OCI-LY1 (cell line): ENCODE data around the gene NKX2-2.

ENCODE experiments used
- H2AFZ ChIP-seq: fragments of 200-600 bp; sonication (generic), shearing (Covaris generic); 2 replicates; pipeline ENCODE4 v1.6.0; 2014; ENCODE audit warnings: antibody characterized with exemption, mild to moderate bottlenecking, low read length
- H3F3A ChIP-seq: fragments of 200-600 bp; sonication (generic), shearing (Covaris generic); 2 replicates; pipeline ENCODE4 v1.6.0; 2014; ENCODE audit warnings: mild to moderate bottlenecking, antibody characterized with exemption, low read length, moderate library complexity; ENCODE audit not compliant: insufficient read depth
- H3K27ac ChIP-seq: fragments of 200-600 bp; sonication (generic); 2 replicates; pipeline ENCODE4 v1.5.1; 2014; ENCODE audit warnings: low read length, mixed run types, mild to moderate bottlenecking, low read depth; ENCODE audit not compliant: poor library complexity, severe bottlenecking
- H3K27me3 ChIP-seq: fragments of 200-600 bp; sonication (generic); 2 replicates; pipeline ENCODE4 v1.6.0; 2014; ENCODE audit warnings: antibody characterized with exemption, mild to moderate bottlenecking, low read length, moderate library complexity; ENCODE audit not compliant: insufficient read depth
- H3K36me3 ChIP-seq: fragments of 200-600 bp; sonication (generic); 2 replicates; pipeline ENCODE4 v1.6.1; 2014; ENCODE audit warnings: mild to moderate bottlenecking, antibody characterized with exemption, low read length, moderate library complexity, mixed read lengths; ENCODE audit not compliant: insufficient read depth
- H3K4me1 ChIP-seq: fragments of 200-600 bp; sonication (generic); 2 replicates; pipeline ENCODE4 v1.5.1; 2014; ENCODE audit warnings: mild to moderate bottlenecking, low read length, moderate library complexity; ENCODE audit not compliant: insufficient read depth, severe bottlenecking
- H3K4me2 ChIP-seq: fragments of 200-600 bp; sonication (generic), shearing (Covaris generic); 2 replicates; pipeline ENCODE4 v1.6.1; 2014; ENCODE audit warnings: low read length
- H3K4me3 ChIP-seq: fragments of 200-600 bp; sonication (generic); 2 replicates; pipeline ENCODE4 v1.5.1; 2014; ENCODE audit warnings: low read length, low read depth, mild to moderate bottlenecking, mixed read lengths; ENCODE audit not compliant: poor library complexity, severe bottlenecking
- H3K79me2 ChIP-seq: fragments of 200-600 bp; shearing (Covaris generic); 2 replicates; pipeline ENCODE4 v1.6.1; 2016; ENCODE audit warnings: mixed run types, low read length, mixed read lengths; ENCODE audit not compliant: insufficient read depth
- H3K9ac ChIP-seq: fragments of 200-600 bp; sonication (generic), shearing (Covaris generic); 2 replicates; pipeline ENCODE4 v1.6.1; 2014; ENCODE audit warnings: mild to moderate bottlenecking, low read length, mixed read lengths
- H3K9me2 ChIP-seq: fragments of 200-600 bp; sonication (generic), shearing (Covaris generic); 2 replicates; pipeline ENCODE4 v1.6.1; 2014; ENCODE audit warnings: low read depth, mild to moderate bottlenecking, low read length, mixed read lengths
- H3K9me3 ChIP-seq: fragments of 200-600 bp; shearing (Covaris generic); 2 replicates; pipeline ENCODE4 v1.6.1; 2014; ENCODE audit warnings: low read length, mixed read lengths
- H4K20me1 ChIP-seq: fragments of 200-600 bp; sonication (generic), shearing (Covaris generic); 2 replicates; pipeline ENCODE4 v1.6.0; 2016; ENCODE audit warnings: mild to moderate bottlenecking, low read length; ENCODE audit not compliant: insufficient read depth
- EZH2 ChIP-seq: fragments of 200-600 bp; sonication (generic), shearing (Covaris generic); IDR thresholded peaks from 2 replicates; pipeline ENCODE4 v1.8.0; 2017; ENCODE audit warnings: borderline replicate concordance, mixed run types, mild to moderate bottlenecking, antibody characterized with exemption, low read length, moderate library complexity, mixed read lengths
- TF ChIP-seq, protein P1 (sequence below): fragments of 200-600 bp; sonication (generic), shearing (Covaris generic); IDR thresholded peaks from 2 replicates; pipeline ENCODE4 v1.5.1; 2017; ENCODE audit warnings: mild to moderate bottlenecking, antibody characterized with exemption, low read length, moderate library complexity, mixed read lengths

NKX2-2 gene

DNA sequence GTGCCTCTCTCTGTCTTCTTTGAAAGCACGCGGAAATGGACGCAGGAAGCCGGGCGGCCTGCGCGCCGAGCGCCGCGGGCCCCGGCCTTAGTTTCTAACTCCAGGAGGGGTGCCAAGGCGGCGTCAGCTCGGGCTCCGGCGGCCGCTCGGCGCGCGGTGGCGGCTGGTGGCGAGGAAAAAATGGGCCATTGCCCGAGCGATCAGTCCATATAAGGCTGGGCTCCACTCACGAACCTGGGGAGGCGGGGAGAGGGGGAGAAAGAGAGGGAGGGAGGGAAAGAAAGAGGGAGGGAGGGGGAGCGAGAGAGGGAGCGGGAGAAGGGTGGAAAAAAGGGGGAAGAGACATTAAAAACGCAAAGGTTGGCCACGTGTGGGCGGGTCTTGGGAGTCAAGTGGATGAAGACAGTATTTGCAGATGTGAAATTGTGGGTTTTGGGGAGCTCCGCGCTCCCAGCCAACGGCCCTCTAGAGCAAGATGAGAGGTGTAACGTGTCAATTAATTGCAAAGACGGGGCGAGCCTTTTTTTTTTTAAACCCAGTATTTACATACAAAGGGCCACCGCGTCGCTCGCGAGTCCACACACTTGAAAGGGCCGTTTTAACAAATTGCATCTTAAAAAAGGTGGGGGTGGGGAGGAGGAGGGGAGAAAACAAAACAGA lies at the start of gene NKX2-2:
Gene NKX2-2 (minus strand): TSS at position 184 of the 660 bp plus-strand sequence. CDS start 395 bp downstream, outside the sequence.
- Histone ChIP-seq H3K4me2 (no peak within 1 kb of the TSS), H3K36me3 (no peaks in the 10 kb centered on the region), H3K9ac (no peak within 1 kb of the TSS), H3K9me3 (no peaks in the 10 kb centered on the region), H3K27me3 (no peaks in the 10 kb centered on the region; the same call in 1 of the 2 replicates), H4K20me1 (no peaks in the 10 kb centered on the region), H3K79me2 (no peaks in the 10 kb centered on the region), H3K9me2 (no peaks in the 10 kb centered on the region), H2AFZ (no peak within 1 kb of the TSS), H3F3A (no peaks in the 10 kb centered on the region), H3K4me1 (no peaks in the 10 kb centered on the region), H3K4me3 (no peak within 1 kb of the TSS), H3K27ac (no peak within 1 kb of the TSS)
- TF ChIP-seq EZH2: no peak
- TF ChIP-seq, protein P1, sequence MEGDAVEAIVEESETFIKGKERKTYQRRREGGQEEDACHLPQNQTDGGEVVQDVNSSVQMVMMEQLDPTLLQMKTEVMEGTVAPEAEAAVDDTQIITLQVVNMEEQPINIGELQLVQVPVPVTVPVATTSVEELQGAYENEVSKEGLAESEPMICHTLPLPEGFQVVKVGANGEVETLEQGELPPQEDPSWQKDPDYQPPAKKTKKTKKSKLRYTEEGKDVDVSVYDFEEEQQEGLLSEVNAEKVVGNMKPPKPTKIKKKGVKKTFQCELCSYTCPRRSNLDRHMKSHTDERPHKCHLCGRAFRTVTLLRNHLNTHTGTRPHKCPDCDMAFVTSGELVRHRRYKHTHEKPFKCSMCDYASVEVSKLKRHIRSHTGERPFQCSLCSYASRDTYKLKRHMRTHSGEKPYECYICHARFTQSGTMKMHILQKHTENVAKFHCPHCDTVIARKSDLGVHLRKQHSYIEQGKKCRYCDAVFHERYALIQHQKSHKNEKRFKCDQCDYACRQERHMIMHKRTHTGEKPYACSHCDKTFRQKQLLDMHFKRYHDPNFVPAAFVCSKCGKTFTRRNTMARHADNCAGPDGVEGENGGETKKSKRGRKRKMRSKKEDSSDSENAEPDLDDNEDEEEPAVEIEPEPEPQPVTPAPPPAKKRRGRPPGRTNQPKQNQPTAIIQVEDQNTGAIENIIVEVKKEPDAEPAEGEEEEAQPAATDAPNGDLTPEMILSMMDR: no peak

DNA sequence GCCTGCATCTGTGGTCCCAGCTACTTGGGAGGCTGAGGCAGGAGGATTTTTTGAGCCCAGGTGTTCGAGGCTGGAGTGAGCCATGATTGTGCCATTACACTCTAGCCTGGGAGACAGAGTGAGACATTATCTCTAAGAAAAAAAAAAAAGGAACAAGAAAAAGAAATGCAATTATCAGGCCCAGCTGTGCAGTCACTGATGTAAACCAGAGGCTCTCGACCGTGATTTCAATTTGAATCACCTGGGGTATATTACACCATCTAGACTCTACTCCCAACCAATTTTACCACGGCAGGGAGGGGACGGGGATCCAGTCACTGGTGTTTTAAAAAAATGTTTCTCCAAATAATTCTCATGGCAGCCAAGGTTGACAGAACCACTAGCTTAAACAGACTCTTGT lies 48.8 kb upstream of the NKX2-2 start:
- peaks cover 30% of the 10 kb centered on the region for H3K4me1 ChIP-seq
- no peak overlapping the region for H2AFZ ChIP-seq
- H3F3A ChIP-seq: no peaks in the 10 kb centered on the region
- no peaks in the 10 kb centered on the region for H3K79me2 ChIP-seq
- no peak for TF ChIP-seq EZH2
- TF ChIP-seq, protein P1: no peak
- H3K9me2 ChIP-seq: no peaks in the 10 kb centered on the region
- H3K9ac ChIP-seq: no peak overlapping the region
- H3K9me3 ChIP-seq: no peaks in the 10 kb centered on the region
- peak overlapping the region; percentile 80 for H3K27ac ChIP-seq
- H3K27me3 ChIP-seq: no peaks in the 10 kb centered on the region
- no peaks in the 10 kb centered on the region for H4K20me1 ChIP-seq
- no peak overlapping the region for H3K4me2 ChIP-seq
- no peak overlapping the region for H3K4me3 ChIP-seq
- H3K36me3 ChIP-seq: no peaks in the 10 kb centered on the region

GRCh38 chr20:21559305-21559704 lies 45.4 kb upstream of the NKX2-2 start:
- Histone ChIP-seq H3K9me3 (no peaks in the 10 kb centered on the region), H4K20me1 (no peaks in the 10 kb centered on the region), H3K9me2 (no peaks in the 10 kb centered on the region), H2AFZ (no peak overlapping the region), H3K36me3 (no peaks in the 10 kb centered on the region), H3K9ac (peak overlapping the region; percentile 44), H3K27ac (peak overlapping the region; percentile 80), H3K79me2 (no peaks in the 10 kb centered on the region; the same call in 1 of the 2 replicates), H3K4me2 (peak overlapping the region; percentile 49), H3K27me3 (no peaks in the 10 kb centered on the region), H3K4me3 (peak overlapping the region; percentile 65), H3F3A (no peaks in the 10 kb centered on the region), H3K4me1 (peaks cover 55% of the 10 kb centered on the region)
- no peak for TF ChIP-seq EZH2
- TF ChIP-seq, protein P1: no peak
